Endothelial cell of umbilical vein (primary cell): ENCODE results near the gene CCIN. TPM values are rescaled to one million over a fixed set of nuclear protein-coding genes. Genes with fewer than 3 reads are reported as not detected.

Experiments
- BruUV-seq: library from RNA; stranded (reverse); fragments of 400-500 nt; replicated peaks from 2 replicates; lab custom pipeline; 2021; lab: Mats Ljungman, UMichigan
- CTCF ChIA-PET: fragments of 300-600, 350-600 bp; sonication (Branson Sonifier 250); formaldehyde crosslinking; loops from one replicate; lab custom pipeline; 2021; ENCODE audit warnings: antibody characterized with exemption, inconsistent platforms; lab: Charles Lee
- POLR2A ChIA-PET: fragments of 300-600, 350-600 bp; sonication (Branson Sonifier 250); formaldehyde crosslinking; loops from one replicate; lab custom pipeline; 2021; ENCODE audit warnings: antibody characterized with exemption, inconsistent platforms; lab: Charles Lee
- DNase-seq: peaks from one replicate; pipeline ENCODE4 v3.0.0-alpha.2; 2011; ENCODE audit warnings: low read depth, low spot score
- FAIRE-seq: peaks from 2 replicates; lab custom pipeline; 2011; peaks lifted over from hg19 to GRCh38; lab: Jason Lieb, UNC
- H2AFZ ChIP-seq: 2 replicates; pipeline ENCODE4 v1.6.0; 2012; ENCODE audit warnings: low read depth, low read length, control low read depth, inconsistent platforms
- H3K27ac ChIP-seq: 2 replicates; pipeline ENCODE4 v1.5.1; 2011; ENCODE audit warnings: low read depth, mild to moderate bottlenecking, control low read depth, low read length, moderate library complexity; ENCODE audit not compliant: insufficient read depth
- H3K27me3 ChIP-seq, 2 experiments: 2 replicates each; pipeline versions ENCODE4 v1.6.0 to v1.6.1; 2011; ENCODE audit warnings: low read length in 2 of 2, mixed read lengths in 1 of 2; ENCODE audit not compliant: control insufficient read depth in 2 of 2, insufficient read depth in 2 of 2
- H3K36me3 ChIP-seq, 2 experiments: 2 replicates in 1 of 2; 3 replicates in 1 of 2; pipeline ENCODE4 v1.5.1; 2011; ENCODE audit warnings: low read length in 2 of 2, mild to moderate bottlenecking in 1 of 2, moderate library complexity in 1 of 2; ENCODE audit not compliant: control insufficient read depth in 2 of 2, insufficient read depth in 2 of 2; ENCODE audit errors: extremely low read depth in 1 of 2
- H3K4me1 ChIP-seq: 3 replicates; pipeline ENCODE4 v1.5.1; 2011; ENCODE audit warnings: mild to moderate bottlenecking, low read length; ENCODE audit not compliant: control insufficient read depth, insufficient read depth; ENCODE audit errors: extremely low read depth
- H3K4me2 ChIP-seq: 2 replicates; pipeline ENCODE4 v1.6.1; 2011; ENCODE audit warnings: low read length, control low read depth, mixed read lengths; ENCODE audit not compliant: insufficient read depth
- H3K4me3 ChIP-seq, 3 experiments: fragments of 200-600 bp in 1 of 3; sonication (generic), shearing (Covaris generic) in 1 of 3; replicated peaks in 1 of 3; 2 replicates each; pipeline ENCODE4 v1.5.1; 2011 to 2016; ENCODE audit warnings: control low read depth in 3 of 3, low read length in 3 of 3, mild to moderate bottlenecking in 2 of 3, inconsistent platforms in 1 of 3, low read depth in 1 of 3, moderate library complexity in 1 of 3; ENCODE audit not compliant: insufficient read depth in 1 of 3
- H3K79me2 ChIP-seq: 2 replicates; pipeline ENCODE4 v1.6.0; 2012; ENCODE audit warnings: low read length, inconsistent platforms; ENCODE audit not compliant: control insufficient read depth, insufficient read depth
- H3K9ac ChIP-seq: replicated peaks from 2 replicates; pipeline ENCODE3; 2011; ENCODE audit warnings: low read length, control low read depth; ENCODE audit not compliant: insufficient read depth; ENCODE audit errors: extremely low read depth
- H3K9me1 ChIP-seq: replicated peaks from 3 replicates; pipeline ENCODE4 v1.6.0; 2011; ENCODE audit warnings: mild to moderate bottlenecking, low read length; ENCODE audit not compliant: control insufficient read depth, insufficient read depth; ENCODE audit errors: extremely low read depth
- H3K9me3 ChIP-seq: replicated peaks from 2 replicates; pipeline ENCODE4 v1.5.1; 2012; ENCODE audit warnings: low read length, inconsistent platforms; ENCODE audit not compliant: control insufficient read depth, insufficient read depth
- H4K20me1 ChIP-seq: replicated peaks from 2 replicates; pipeline ENCODE3; 2011; ENCODE audit warnings: mild to moderate bottlenecking, low read length; ENCODE audit not compliant: control insufficient read depth, insufficient read depth; ENCODE audit errors: extremely low read depth
- CTCF ChIP-seq, 2 donors: IDR thresholded peaks; 1 replicate in 1 of 2; 2 replicates in 1 of 2; pipeline ENCODE4 v1.5.1; 2011; ENCODE audit warnings: low read length in 2 of 2, mild to moderate bottlenecking in 2 of 2, moderate library complexity in 2 of 2, control low read depth in 1 of 2, inconsistent platforms in 1 of 2, low read depth in 1 of 2; ENCODE audit not compliant: insufficient read depth in 1 of 2; ENCODE audit errors: extremely low read depth in 1 of 2
- EZH2 ChIP-seq: IDR thresholded peaks from 2 replicates; pipeline ENCODE4 v1.6.1; 2012; ENCODE audit warnings: borderline replicate concordance, low read depth, mild to moderate bottlenecking, moderate library complexity, low read length, inconsistent platforms; ENCODE audit not compliant: severe bottlenecking
- FOS ChIP-seq: IDR thresholded peaks from 2 replicates; pipeline ENCODE4 v1.6.1; 2011; ENCODE audit warnings: mild to moderate bottlenecking, low read length, moderate library complexity, borderline replicate concordance; ENCODE audit not compliant: insufficient read depth
- GATA2 ChIP-seq: IDR thresholded peaks from 2 replicates; pipeline ENCODE4 v1.7.0; 2011; ENCODE audit warnings: low read depth, mild to moderate bottlenecking, moderate library complexity, mixed read lengths, low read length; ENCODE audit not compliant: insufficient read length, insufficient read depth
- JUN ChIP-seq: IDR thresholded peaks from 2 replicates; pipeline ENCODE4 v1.6.1; 2011; ENCODE audit warnings: borderline replicate concordance, low read depth; ENCODE audit not compliant: insufficient read length, insufficient read depth
- MAX ChIP-seq: IDR thresholded peaks from 2 replicates; pipeline ENCODE4 v1.6.1; 2011; ENCODE audit not compliant: insufficient read depth, insufficient read length
- MYC ChIP-seq: IDR thresholded peaks from one replicate; pipeline ENCODE4 v1.6.1; 2011; ENCODE audit warnings: mild to moderate bottlenecking, low read depth, low read length
- POLR2A ChIP-seq: IDR thresholded peaks from 2 replicates; pipeline ENCODE4 v1.6.1; 2012; ENCODE audit warnings: low read depth, mild to moderate bottlenecking, control low read depth, low read length
- POLR2AphosphoS5 ChIP-seq: IDR thresholded peaks from 2 replicates; pipeline ENCODE4 v1.6.1; 2012; ENCODE audit warnings: low read depth, mild to moderate bottlenecking, control low read depth, low read length, moderate library complexity; ENCODE audit not compliant: insufficient read depth
- dilution Hi-C: fragments of 300-500 bp; cut with MboI; formaldehyde crosslinking; loops from one replicate; pipeline ENCODE4 v1.15.0; 2019; ENCODE audit warnings: low sequenced_read_pairs; ENCODE audit not compliant: extremely low pct_ligation_motif_present
- intact Hi-C: fragments of 100-400 bp; cut with micrococcal nuclease; formaldehyde crosslinking; loops from one replicate; pipeline ENCODE4 v1.10.0; 2022
- polyA plus RNA-seq, 4 experiments: library from polyadenylated mRNA; depleted of rRNA in 3 of 4; stranded (reverse) in 3 of 4; unstranded in 1 of 4; fragments of >200 nt; gene quantifications; 2 replicates each; pipeline versions ENCODE4 v1.2.1 to v1.2.3, GENCODE V29; 2011 to 2012; ENCODE audit warnings: missing spikeins in 1 of 4
- total RNA-seq: library from RNA; stranded (reverse); gene quantifications from 2 replicates; pipeline ENCODE4 v1.2.3, GENCODE V29; 2021

The CCIN gene
- total and polyA plus RNA-seq, 2 donors (not counting 3 experiments of a cell fraction or from before 2014, with no cell fraction given), result 0.22 to 1.2 TPM

- Histone ChIP-seq H3K9ac (peak overlapping the region; percentile 42), H3K4me1 (peaks cover 46% of the 10 kb centered on the region), H2AFZ (peak overlapping the region; percentile 56), H4K20me1 (no peaks in the 10 kb centered on the region), H3K27ac (peak overlapping the region; percentile 90), H3K27me3 (no peaks in the 10 kb centered on the region), H3K79me2 (no peaks in the 10 kb centered on the region), H3K4me2 (peak overlapping the region; percentile 54), H3K9me3 (no peaks in the 10 kb centered on the region), H3K4me3 (no peak overlapping the region), H3K9me1 (no peaks in the 10 kb centered on the region), H3K36me3 (no peaks in the 10 kb centered on the region)
- intact Hi-C loops (loop anchor here (1.0 to 2.0 kb wide), 2 partner anchors 15 to 48 kb away; partner anchors contain the start of gene GLIPR2), dilution Hi-C loops (no loop called here)
- ChIA-PET POLR2A (no interaction called here), CTCF (interaction anchor here (0.9 to 2.2 kb wide), 4 partner anchors 12 to 48 kb away, joined by 3 to 9 read pairs (median 8); no protein-coding TSS in a partner anchor)
- BruUV-seq, result TSS peak; percentile 62
- peak; percentile 82 for TF ChIP-seq POLR2AphosphoS5
- TF ChIP-seq FOS, result peak; percentile 90
- TF ChIP-seq JUN, result peak; percentile 74
- no peak for TF ChIP-seq GATA2
- TF ChIP-seq MYC, result peak; percentile 35
- peak; percentile 17 for TF ChIP-seq MAX
- TF ChIP-seq EZH2, result no peak
- no peak for TF ChIP-seq CTCF (IDR thresholded peaks at IDR 0.05; ENCODE audit: extremely low read depth in 1 of 2, insufficient read depth in 1 of 2, low read depth in 1 of 2, low read length in 2 of 2)
- no peak for TF ChIP-seq POLR2A
- peak; percentile 94 for FAIRE-seq
- peak; percentile 78 for DNase-seq
Measured at GRCh38 chr9:36151316-36152210, 17.6 kb upstream of the CCIN start.
